ENCODE results near the gene MCTP1. TPM values are rescaled to one million over a fixed set of nuclear protein-coding genes. Genes with fewer than 3 reads are reported as not detected.

The MCTP1 gene
- total and polyA plus RNA-seq, 8 donors: 4.4 to 55.1 (median 5.9) TPM

DNA sequence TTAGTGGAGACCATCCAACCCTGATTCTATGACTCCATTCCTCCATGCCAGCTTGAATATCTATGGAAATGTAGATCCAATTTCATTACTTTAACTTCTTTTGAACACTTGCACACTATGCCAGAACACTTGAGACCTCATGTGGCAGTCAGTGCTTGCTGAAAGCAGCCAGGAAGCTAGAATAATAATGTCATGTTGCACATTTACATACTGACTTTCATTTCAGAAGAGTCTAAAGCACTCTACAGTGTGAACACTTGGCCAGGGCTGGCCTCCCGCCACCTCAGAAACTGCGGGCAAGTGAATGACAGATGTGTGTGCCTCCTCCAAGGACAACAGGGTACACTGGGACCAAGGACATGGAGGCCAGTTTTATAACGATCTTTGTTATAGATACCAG, 569.1 kb downstream of the MCTP1 start:
- intact Hi-C loops (cut with DNase I): no loop called here
- H3K4me1 ChIP-seq: no peaks in the 10 kb centered on the region
- DNase-seq (peak in 1 of 4 donors; percentile 53), ATAC-seq (no peak)
- H3K27me3 ChIP-seq: no peaks in the 10 kb centered on the region
- TF ChIP-seq, protein P1, sequence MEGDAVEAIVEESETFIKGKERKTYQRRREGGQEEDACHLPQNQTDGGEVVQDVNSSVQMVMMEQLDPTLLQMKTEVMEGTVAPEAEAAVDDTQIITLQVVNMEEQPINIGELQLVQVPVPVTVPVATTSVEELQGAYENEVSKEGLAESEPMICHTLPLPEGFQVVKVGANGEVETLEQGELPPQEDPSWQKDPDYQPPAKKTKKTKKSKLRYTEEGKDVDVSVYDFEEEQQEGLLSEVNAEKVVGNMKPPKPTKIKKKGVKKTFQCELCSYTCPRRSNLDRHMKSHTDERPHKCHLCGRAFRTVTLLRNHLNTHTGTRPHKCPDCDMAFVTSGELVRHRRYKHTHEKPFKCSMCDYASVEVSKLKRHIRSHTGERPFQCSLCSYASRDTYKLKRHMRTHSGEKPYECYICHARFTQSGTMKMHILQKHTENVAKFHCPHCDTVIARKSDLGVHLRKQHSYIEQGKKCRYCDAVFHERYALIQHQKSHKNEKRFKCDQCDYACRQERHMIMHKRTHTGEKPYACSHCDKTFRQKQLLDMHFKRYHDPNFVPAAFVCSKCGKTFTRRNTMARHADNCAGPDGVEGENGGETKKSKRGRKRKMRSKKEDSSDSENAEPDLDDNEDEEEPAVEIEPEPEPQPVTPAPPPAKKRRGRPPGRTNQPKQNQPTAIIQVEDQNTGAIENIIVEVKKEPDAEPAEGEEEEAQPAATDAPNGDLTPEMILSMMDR (IDR thresholded peaks at IDR 0.05): no peak
- peaks cover 0 to 2% of the 10 kb centered on the region in 2 donors for H3K9me3 ChIP-seq
- no peak overlapping the region for H3K27ac ChIP-seq
- no peak overlapping the region for H3K4me3 ChIP-seq
- H3K36me3 ChIP-seq: peaks cover 0 to 20% of the 10 kb centered on the region in 2 donors

DNA sequence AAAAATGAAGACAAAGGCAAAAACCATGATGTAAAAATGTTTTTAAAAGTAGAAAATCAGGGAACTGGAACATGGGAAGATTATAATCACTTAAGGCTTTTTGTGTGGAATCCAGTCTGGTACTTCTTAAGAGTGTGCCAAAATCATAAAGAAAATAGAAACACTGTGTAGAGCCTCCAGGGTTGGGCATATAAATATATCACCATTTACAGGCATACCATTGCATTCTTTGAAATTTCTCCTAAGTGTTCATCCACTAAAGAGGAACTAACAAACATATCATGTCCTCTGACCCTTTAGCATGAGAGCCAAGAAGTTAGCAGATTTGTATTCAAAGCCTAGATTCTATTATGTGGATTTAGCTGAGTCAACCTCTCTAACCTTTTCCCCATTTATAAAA, 573.1 kb downstream of the MCTP1 start:
- Histone ChIP-seq H3K4me1 (no peaks in the 10 kb centered on the region), H3K27ac (no peak overlapping the region), H3K4me3 (no peak overlapping the region), H3K27me3 (no peaks in the 10 kb centered on the region), H3K36me3 (peaks cover 0 to 52% of the 10 kb centered on the region in 2 donors), H3K9me3 (no peaks in the 10 kb centered on the region)
- ATAC-seq (no peak), DNase-seq (no peak)
- TF ChIP-seq, protein P1 (IDR thresholded peaks at IDR 0.05): no peak
- intact Hi-C loops (cut with DNase I): no loop called here

DNA sequence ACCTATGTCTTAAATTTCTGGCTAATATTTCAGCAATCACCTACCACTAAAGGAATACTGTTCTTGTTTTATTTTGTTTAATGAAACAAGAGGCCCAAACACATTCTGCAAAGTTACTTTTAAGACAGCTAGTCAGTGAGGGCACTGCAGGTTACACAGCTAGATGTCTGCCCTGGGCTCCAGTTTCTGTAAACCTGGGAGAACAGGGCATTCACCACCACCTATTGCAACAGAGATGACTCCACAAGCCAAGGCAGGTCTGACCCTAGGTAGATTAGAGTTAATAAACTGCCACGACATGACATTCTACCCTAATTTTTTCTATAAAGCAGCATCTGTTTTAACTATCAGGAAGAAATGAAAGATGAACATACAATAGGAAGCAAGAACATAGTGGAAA, 575.6 kb downstream of the MCTP1 start:
- no peak overlapping the region for H3K4me3 ChIP-seq
- H3K27ac ChIP-seq: no peak overlapping the region
- DNase-seq (no peak), ATAC-seq (no peak)
- TF ChIP-seq, protein P1 (IDR thresholded peaks at IDR 0.05): no peak
- H3K36me3 ChIP-seq: peaks cover 0 to 52% of the 10 kb centered on the region in 2 donors
- H3K9me3 ChIP-seq: no peaks in the 10 kb centered on the region
- H3K27me3 ChIP-seq: no peaks in the 10 kb centered on the region
- no peaks in the 10 kb centered on the region for H3K4me1 ChIP-seq
- intact Hi-C loops (cut with DNase I): no loop called here

DNA sequence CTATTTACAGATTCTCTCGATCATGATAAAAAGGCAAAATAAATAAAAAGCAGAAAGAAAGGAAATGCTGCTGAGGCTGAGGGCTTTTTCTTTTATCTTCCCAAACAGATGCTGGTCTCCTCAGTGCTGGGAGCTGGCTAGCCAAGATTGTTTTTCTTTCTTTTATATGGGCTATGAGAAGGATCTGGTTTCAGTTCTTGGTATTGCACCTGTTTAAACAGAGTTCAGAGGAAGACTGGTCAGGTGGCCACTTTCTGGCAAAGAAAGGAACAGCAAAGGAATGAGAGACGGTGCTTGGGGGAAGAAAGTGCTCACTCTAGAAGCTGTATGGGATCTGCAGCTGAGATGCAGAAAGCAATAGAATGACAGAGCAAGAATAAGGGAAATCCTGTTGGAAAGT, 577.5 kb downstream of the MCTP1 start:
- Histone ChIP-seq H3K36me3 (peaks cover 0 to 40% of the 10 kb centered on the region in 2 donors), H3K27me3 (no peaks in the 10 kb centered on the region), H3K9me3 (no peaks in the 10 kb centered on the region), H3K27ac (no peak overlapping the region), H3K4me3 (no peak overlapping the region), H3K4me1 (no peaks in the 10 kb centered on the region)
- no peak for DNase-seq
- ATAC-seq: peak; percentile 85
- intact Hi-C loops (cut with DNase I): no loop called here
- TF ChIP-seq, protein P1 (IDR thresholded peaks at IDR 0.05): no peak

DNA sequence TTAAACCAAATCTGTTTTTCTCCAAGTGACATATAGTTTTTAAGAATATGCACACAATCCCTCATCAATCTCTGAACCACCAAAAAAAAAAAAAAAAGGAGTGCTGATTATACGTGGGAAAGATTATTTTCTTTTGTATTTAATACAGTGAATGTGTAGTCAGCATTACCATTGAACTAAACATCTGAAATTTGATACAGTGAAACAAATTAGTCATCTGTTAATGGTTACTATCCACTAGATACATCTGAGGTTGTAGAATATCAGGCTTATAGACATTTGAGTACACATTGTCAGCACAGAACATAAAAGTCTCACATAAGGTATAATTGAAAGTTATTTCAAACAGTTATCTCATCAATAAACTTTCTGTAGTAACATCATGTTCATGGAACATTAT, 579.5 kb downstream of the MCTP1 start:
- ATAC-seq: no peak
- Histone ChIP-seq H3K27me3 (no peaks in the 10 kb centered on the region), H3K9me3 (no peaks in the 10 kb centered on the region), H3K27ac (no peak overlapping the region), H3K36me3 (peaks cover 0 to 29% of the 10 kb centered on the region in 2 donors), H3K4me1 (no peaks in the 10 kb centered on the region), H3K4me3 (no peak overlapping the region)
- no peak for DNase-seq
- intact Hi-C loops (cut with DNase I): no loop called here
- TF ChIP-seq, protein P1 (IDR thresholded peaks at IDR 0.05): no peak
